IPS DF 6.9 (cell line): Measurements from ENCODE around the gene ASB7.

Experiments used
- DNase-seq: peaks from one replicate; pipeline ENCODE4 v3.0.0-alpha.2; 2013; ENCODE audit warnings: low read depth, low spot score
- H3K27ac ChIP-seq: one replicate; pipeline ENCODE4 v1.5.1; 2013; ENCODE audit warnings: low read length, control low read depth
- H3K27me3 ChIP-seq: 2 replicates; pipeline ENCODE4 v1.6.1; 2013; ENCODE audit warnings: mild to moderate bottlenecking, low read length; ENCODE audit not compliant: control insufficient read depth, insufficient read depth
- H3K36me3 ChIP-seq: 2 replicates; pipeline ENCODE4 v1.6.1; 2013; ENCODE audit warnings: low read length; ENCODE audit not compliant: control insufficient read depth, insufficient read depth
- H3K4me1 ChIP-seq: 2 replicates; pipeline ENCODE4 v1.6.1; 2013; ENCODE audit warnings: low read length; ENCODE audit not compliant: control insufficient read depth, insufficient read depth
- H3K4me3 ChIP-seq: 2 replicates; pipeline ENCODE4 v1.5.1; 2013; ENCODE audit warnings: mild to moderate bottlenecking, low read length
- H3K9me3 ChIP-seq: 2 replicates; pipeline ENCODE4 v1.6.1; 2013; ENCODE audit warnings: low read length, inconsistent platforms; ENCODE audit not compliant: control insufficient read depth, insufficient read depth
- WGBS: extraction: QIAGEN DNeasy Blood & Tissue Kit; methylation state at CpG from one replicate; pipeline ENCODE4 v1.1.7; 2013; ENCODE audit warnings: mixed read lengths, missing lambda C conversion rate; ENCODE audit not compliant: insufficient read length, insufficient coverage; 5-methylcytosine and 5-hydroxymethylcytosine counted together

The ASB7 gene, protein sequence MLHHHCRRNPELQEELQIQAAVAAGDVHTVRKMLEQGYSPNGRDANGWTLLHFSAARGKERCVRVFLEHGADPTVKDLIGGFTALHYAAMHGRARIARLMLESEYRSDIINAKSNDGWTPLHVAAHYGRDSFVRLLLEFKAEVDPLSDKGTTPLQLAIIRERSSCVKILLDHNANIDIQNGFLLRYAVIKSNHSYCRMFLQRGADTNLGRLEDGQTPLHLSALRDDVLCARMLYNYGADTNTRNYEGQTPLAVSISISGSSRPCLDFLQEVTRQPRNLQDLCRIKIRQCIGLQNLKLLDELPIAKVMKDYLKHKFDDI

DNA sequence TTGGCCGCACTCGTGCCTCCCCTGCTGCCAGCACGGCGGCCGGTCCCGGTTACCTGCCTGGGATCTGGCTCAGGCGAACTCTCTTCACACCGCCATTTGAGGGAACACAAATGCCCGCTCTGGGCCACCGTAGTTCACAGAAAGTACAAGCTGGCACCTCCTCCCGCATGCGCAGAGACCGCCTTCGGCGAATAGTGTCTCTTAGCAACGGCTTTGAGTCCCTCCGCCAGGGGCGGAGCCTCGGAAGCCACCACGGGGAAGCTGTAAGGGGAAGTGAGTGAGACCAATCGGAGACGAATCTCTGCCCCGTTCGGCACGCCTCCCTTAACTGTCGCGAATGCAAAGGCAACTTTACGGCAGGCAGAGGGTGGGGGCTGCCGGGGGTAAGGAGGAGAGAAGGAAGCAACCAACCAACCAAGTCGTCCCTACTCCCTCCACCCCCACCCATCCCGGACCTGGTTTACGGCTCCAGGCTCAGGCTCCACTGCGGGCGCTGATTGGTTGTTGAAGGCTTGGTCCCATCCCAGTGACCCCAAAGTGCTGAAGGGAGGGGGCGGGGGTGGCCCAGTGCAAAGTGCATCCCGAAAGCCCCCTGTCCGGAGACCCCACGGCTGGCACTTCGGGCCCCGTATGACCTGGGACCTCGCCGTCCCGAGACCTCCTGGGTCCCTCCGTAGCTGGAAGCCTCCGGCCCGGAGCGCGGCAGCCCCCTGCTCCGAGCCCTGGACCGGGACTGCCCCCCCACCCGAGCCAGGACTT, at the start of gene ASB7, which contains the start of gene LINS1:
ASB7 (plus strand) TSS at position 526 of the 759 bp plus-strand sequence. CDS start 9,628 bp downstream, outside the sequence.
LINS1 (minus strand) TSS at position 121 of the 759 bp plus-strand sequence. CDS start 21,342 bp downstream, outside the sequence.
- no peaks in the 10 kb centered on the region for H3K27me3 ChIP-seq
- H3K9me3 ChIP-seq: no peaks in the 10 kb centered on the region
- no peak within 1 kb of the TSS for H3K27ac ChIP-seq
- no peaks in the 10 kb centered on the region; the same call in 1 of the 2 replicates for H3K4me1 ChIP-seq
- H3K4me3 ChIP-seq: peak within 1 kb of the TSS; percentile 96
- WGBS: no CpG with 5 or more reads among the region's 51 CpGs
- DNase-seq: peak; percentile 99
- no peaks in the 10 kb centered on the region for H3K36me3 ChIP-seq

DNA sequence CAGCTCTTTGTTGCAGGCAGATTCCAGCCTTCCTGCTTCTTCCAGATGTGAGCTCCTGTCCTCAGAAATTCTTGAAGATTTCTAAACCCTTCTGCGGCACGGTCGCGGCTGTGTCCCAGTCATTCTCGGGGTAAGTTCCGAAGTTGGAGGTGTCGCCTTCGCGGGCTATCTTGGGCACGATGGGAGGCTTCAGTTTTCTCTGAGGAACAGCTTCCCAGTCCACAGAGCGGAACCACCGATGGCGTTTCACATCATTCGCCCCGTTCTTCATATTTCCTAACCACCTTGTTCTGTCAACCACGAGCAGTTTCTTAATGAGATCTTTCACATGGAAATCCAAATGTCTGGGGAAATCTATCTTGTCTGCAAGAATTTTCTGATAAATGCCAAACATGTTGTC, 48.9 kb upstream of the ASB7 start:
- Histone ChIP-seq H3K4me1 (no peaks in the 10 kb centered on the region), H3K36me3 (no peaks in the 10 kb centered on the region), H3K4me3 (no peak overlapping the region), H3K27ac (no peak overlapping the region), H3K9me3 (peaks cover 3% of the 10 kb centered on the region; the same call in 1 of the 2 replicates), H3K27me3 (no peaks in the 10 kb centered on the region)
- DNase-seq: no peak
- no CpG with 5 or more reads among the region's 16 CpGs for WGBS

DNA sequence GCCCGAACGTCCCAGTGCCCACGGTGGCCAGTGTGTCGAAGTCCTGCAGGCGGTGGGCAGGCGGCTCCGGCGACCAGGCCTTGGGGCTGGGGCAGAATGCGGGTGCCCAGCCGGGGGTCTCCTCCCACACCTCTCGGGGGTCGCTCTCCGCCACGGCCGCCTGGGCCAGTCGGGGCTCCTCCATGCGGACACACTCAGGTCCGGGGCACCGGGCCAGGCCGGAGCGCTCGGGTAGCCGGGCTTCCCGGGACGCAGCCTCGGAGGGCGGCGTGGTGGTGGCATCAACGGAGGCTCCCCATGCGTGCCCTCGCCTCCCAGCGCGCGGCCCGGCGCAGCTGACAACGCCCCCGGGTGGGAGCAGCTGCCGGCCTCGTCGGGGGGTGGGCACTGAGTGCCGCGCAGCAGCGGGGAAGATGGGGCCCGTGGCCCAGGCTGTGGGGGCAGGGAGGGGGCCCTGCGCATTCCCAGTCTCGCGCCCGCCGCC, 43.6 kb upstream of the ASB7 start:
- no peaks in the 10 kb centered on the region for H3K4me1 ChIP-seq
- no peak overlapping the region for H3K4me3 ChIP-seq
- no peak overlapping the region for H3K27ac ChIP-seq
- DNase-seq: no peak
- no CpG with 5 or more reads among the region's 50 CpGs for WGBS
- H3K9me3 ChIP-seq: peaks cover 3% of the 10 kb centered on the region; the same call in 1 of the 2 replicates
- H3K27me3 ChIP-seq: no peaks in the 10 kb centered on the region
- no peaks in the 10 kb centered on the region for H3K36me3 ChIP-seq

DNA sequence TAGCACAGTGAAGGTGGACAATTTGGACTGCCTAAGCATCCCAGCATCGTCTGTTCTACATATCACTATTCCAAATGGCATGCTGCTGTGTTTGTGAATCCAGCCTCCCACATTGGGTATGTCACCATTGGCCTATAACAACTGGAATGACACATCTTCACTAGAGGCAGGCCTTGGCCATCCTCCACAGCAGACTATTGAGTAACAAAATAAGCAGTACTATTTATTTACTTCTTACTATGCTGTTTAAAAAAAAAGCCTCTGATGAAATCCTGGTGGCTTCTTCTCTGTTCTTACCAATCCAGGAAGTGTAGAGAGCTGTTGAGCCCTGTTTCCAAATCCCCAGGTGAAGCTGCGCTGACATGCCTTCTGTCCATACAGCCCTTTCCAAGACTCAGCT, 43.1 kb upstream of the ASB7 start:
- peaks cover 3% of the 10 kb centered on the region; the same call in 1 of the 2 replicates for H3K9me3 ChIP-seq
- no CpG with 5 or more reads among the region's 2 CpGs for WGBS
- H3K27ac ChIP-seq: no peak overlapping the region
- no peak for DNase-seq
- no peaks in the 10 kb centered on the region for H3K27me3 ChIP-seq
- no peak overlapping the region for H3K4me3 ChIP-seq
- no peaks in the 10 kb centered on the region for H3K4me1 ChIP-seq
- no peaks in the 10 kb centered on the region for H3K36me3 ChIP-seq

DNA sequence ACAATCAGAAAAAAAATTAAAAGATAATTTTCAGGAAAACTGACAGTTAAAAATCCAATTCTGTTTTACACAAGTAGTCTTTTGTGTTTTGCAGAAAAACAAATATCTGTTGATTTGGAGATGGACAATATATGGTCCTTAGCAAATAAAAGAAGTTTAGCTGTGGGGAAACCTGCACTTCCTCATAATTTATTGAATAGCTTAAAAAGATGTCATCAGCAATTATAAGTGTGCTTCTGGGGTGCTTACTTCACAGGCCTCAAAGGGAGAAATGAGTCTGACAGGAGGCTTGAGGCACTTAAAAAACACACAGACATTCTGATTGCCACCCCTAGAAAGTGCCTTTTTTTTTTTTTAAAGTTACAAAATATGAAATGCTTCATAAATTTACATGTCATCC, 42.1 kb upstream of the ASB7 start:
- H3K36me3 ChIP-seq: no peaks in the 10 kb centered on the region
- no peak overlapping the region for H3K27ac ChIP-seq
- peaks cover 3% of the 10 kb centered on the region; the same call in 1 of the 2 replicates for H3K9me3 ChIP-seq
- DNase-seq: no peak
- no peak overlapping the region for H3K4me3 ChIP-seq
- no peaks in the 10 kb centered on the region for H3K4me1 ChIP-seq
- no peaks in the 10 kb centered on the region for H3K27me3 ChIP-seq

DNA sequence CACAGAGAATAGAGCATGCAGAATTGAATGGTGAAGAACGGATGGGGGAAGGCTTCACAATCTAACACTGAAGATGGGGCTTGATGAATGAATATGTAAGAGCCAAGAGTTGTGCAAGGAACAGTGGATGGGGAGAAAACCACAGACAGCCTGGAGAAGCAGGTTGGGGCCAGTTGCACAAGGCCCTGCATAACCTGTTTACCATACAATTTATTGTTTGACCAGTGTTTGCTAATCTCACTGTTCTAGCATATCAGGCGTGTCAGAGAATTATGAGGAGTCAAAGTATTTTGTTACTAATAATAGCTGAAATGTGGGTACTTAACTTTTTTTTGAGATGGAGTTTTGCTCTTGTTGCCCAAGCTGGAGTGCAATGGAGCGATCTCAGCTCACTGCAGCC, 36.8 kb upstream of the ASB7 start:
- whole genome bisulfite sequencing: no CpG with 5 or more reads among the region's 3 CpGs
- no peak overlapping the region for H3K4me3 ChIP-seq
- DNase-seq: no peak
- no peak overlapping the region for H3K27ac ChIP-seq
- H3K27me3 ChIP-seq: no peaks in the 10 kb centered on the region
- H3K4me1 ChIP-seq: no peaks in the 10 kb centered on the region
- no peaks in the 10 kb centered on the region for H3K9me3 ChIP-seq
- no peaks in the 10 kb centered on the region for H3K36me3 ChIP-seq

DNA sequence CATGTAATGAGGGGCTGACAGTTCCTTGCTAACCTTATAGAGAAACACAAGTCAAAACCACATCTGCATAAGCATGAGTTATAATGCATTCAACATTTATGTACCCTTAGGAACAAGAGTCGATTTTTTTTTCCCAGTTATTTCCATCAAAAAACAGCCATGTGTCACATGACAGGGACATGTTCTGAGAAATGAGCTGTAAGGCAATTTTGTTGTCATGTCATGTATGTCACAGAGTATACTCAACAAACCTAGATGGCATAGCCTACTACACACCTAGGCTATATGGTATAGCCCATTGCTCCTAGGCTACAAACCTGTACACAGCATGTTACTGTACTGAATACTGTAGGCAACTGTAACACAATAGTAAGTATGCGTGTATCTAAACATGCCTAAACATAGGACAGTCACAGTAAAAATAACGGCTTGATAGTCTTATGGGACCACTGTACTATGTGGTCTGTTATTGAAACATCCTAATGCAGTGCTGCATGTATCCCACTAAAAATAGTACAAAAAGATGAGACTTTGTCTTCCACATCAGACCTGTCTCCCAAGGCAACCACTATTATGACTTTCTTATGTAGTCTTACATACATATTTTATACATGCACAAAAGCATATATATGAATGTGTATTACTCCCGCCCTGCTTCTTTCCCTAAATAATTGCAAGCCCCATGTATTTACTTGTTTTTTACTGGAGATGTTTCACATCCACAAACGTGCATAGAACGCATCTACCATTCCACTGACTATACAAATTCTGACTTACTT, 35.4 kb upstream of the ASB7 start:
- no CpG with 5 or more reads among the region's 6 CpGs for WGBS
- H3K27me3 ChIP-seq: no peaks in the 10 kb centered on the region
- no peak overlapping the region for H3K27ac ChIP-seq
- H3K4me3 ChIP-seq: no peak overlapping the region
- no peaks in the 10 kb centered on the region for H3K36me3 ChIP-seq
- no peaks in the 10 kb centered on the region for H3K4me1 ChIP-seq
- no peak for DNase-seq
- no peaks in the 10 kb centered on the region for H3K9me3 ChIP-seq

DNA sequence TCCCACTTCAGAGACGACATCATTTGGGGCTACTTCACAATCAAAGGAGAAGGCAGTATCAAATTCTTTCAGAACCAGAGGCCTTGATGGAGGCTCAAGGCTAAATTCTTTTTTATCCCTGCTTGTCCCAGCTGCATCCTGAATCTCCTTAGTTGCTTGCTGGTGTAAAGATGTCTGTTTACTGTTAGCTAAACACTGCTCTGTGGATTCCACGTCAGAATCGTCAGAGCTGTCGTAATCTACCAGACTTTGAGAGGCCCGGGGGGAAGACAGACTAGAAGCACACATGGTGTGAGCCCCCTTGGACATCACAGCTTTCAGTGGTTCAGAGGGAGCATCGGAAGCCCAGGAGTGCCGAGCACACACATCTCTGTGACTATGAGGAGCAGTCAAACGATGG, 33.0 kb upstream of the ASB7 start:
- no peak for DNase-seq
- no peaks in the 10 kb centered on the region for H3K27me3 ChIP-seq
- H3K27ac ChIP-seq: no peak overlapping the region
- no peaks in the 10 kb centered on the region for H3K9me3 ChIP-seq
- H3K36me3 ChIP-seq: no peaks in the 10 kb centered on the region
- no peak overlapping the region for H3K4me3 ChIP-seq
- no peaks in the 10 kb centered on the region for H3K4me1 ChIP-seq
- no CpG with 5 or more reads among the region's 8 CpGs for WGBS

DNA sequence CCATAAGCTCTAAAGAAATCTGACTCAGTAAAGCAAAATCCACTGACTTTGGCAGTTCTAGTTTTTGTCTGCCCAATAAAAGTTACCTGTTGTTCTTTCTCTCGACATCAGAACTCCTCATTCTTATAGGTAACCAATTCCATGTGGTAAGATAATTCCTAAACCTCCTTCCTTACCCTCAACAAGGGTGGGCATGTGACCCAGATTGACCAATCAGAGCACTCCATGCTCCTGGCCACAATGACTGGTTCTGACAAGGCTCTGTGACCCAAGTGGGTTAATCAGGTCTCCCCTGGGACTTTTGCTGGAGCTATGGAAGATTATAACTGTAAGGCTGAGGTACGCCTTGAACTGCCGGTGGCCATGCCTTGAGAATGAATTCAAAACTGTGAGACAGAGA, 32.1 kb upstream of the ASB7 start:
- no peak for DNase-seq
- H3K9me3 ChIP-seq: no peaks in the 10 kb centered on the region
- no peaks in the 10 kb centered on the region for H3K27me3 ChIP-seq
- no CpG with 5 or more reads among the region's 3 CpGs for WGBS
- H3K4me1 ChIP-seq: no peaks in the 10 kb centered on the region
- H3K4me3 ChIP-seq: no peak overlapping the region
- H3K36me3 ChIP-seq: no peaks in the 10 kb centered on the region
- H3K27ac ChIP-seq: no peak overlapping the region

DNA sequence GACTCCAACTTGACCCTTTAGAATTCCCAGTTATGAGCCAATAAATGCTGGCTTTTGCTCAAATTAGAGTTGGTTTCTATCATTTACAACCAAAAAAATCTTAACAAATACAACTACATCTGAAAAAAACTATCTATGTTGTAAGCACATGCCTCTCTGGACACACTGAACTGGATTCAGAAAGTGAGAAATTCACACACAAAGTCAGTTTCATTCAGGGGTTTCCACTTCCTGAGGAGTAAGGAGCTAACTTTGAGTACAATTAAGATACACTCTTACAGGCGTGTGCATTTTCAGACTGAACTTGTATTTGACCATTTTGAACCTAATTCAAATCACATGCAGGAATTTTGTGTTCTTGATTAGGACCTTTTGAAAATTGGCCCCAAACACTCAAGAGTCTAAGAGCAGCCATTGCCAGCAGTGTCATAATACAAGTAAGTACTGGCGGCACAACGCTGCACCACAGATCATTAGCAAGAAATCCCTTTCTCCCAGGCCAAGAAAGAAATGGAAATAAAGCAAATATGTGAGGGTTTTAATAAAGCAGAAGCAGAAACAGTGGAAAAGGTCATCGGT, 31.6 kb upstream of the ASB7 start:
- H3K36me3 ChIP-seq: no peaks in the 10 kb centered on the region
- H3K4me3 ChIP-seq: no peak overlapping the region
- H3K4me1 ChIP-seq: no peaks in the 10 kb centered on the region
- H3K27ac ChIP-seq: no peak overlapping the region
- H3K27me3 ChIP-seq: no peaks in the 10 kb centered on the region
- no peak for DNase-seq
- WGBS: no CpG with 5 or more reads among the region's 4 CpGs
- no peaks in the 10 kb centered on the region for H3K9me3 ChIP-seq
